COLO668 (cell line): Measurements from ENCODE around the gene TNFAIP1.

Source experiments
- DNase-seq: peaks from one replicate; lab custom pipeline; 2025; ENCODE audit not compliant: unreplicated experiment; lab: John Stamatoyannopoulos, UW

Gene TNFAIP1

GRCh38 chr17:28369684-28370034, 34.1 kb downstream of the TNFAIP1 start:
- DNase-seq, result peak; percentile 3

GRCh38 chr17:28370035-28370743, 34.6 kb downstream of the TNFAIP1 start, which contains the start of gene VTN:
Gene VTN, minus strand, starts transcription at chr17:28370307. Its CDS starts 104 bp downstream, at chr17:28370203.
- DNase-seq, result peak; percentile 6

- no peak for DNase-seq
Measured at GRCh38 chr17:28370744-28371103, 35.2 kb downstream of the TNFAIP1 start.

- peak; percentile 70 for DNase-seq
Measured at GRCh38 chr17:28371245-28372202, 36.0 kb downstream of the TNFAIP1 start, which contains the start of gene SARM1. Gene SARM1, plus strand, starts transcription at chr17:28371694. Its CDS starts 339 bp downstream, at chr17:28372033.

- DNase-seq, result peak; percentile 55
Measured at GRCh38 chr17:28372203-28372944, 36.8 kb downstream of the TNFAIP1 start.

GRCh38 chr17:28372945-28373274, 37.3 kb downstream of the TNFAIP1 start:
- DNase-seq, result no peak

- no peak for DNase-seq
Measured at GRCh38 chr17:28379814-28380801, 44.5 kb downstream of the TNFAIP1 start.

- peak; percentile 2 for DNase-seq
Measured at GRCh38 chr17:28381141-28381825, 45.7 kb downstream of the TNFAIP1 start.

GRCh38 chr17:28384281-28385036, 48.9 kb downstream of the TNFAIP1 start:
- peak; percentile 73 for DNase-seq

- DNase-seq, result peak; percentile 44
Measured at GRCh38 chr17:28385037-28385400, 49.5 kb downstream of the TNFAIP1 start.

GRCh38 chr17:28385406-28385805, 49.8 kb downstream of the TNFAIP1 start:
- peak; percentile 39 for DNase-seq

- no peak for DNase-seq
Measured at GRCh38 chr17:28386391-28386790, 50.8 kb downstream of the TNFAIP1 start.

GRCh38 chr17:28388106-28388505, 52.5 kb downstream of the TNFAIP1 start:
- DNase-seq, result no peak

- DNase-seq, result no peak
Measured at GRCh38 chr17:28390141-28390540, 54.6 kb downstream of the TNFAIP1 start.

- DNase-seq, result no peak
Measured at GRCh38 chr17:28390563-28390962, 55.0 kb downstream of the TNFAIP1 start.

GRCh38 chr17:28390984-28391383, 55.4 kb downstream of the TNFAIP1 start:
- no peak for DNase-seq

GRCh38 chr17:28391401-28391800, 55.8 kb downstream of the TNFAIP1 start:
- no peak for DNase-seq

GRCh38 chr17:28392491-28392890, 56.9 kb downstream of the TNFAIP1 start:
- DNase-seq, result no peak
